NB4 (cell line): ENCODE results near the gene MED28.

ENCODE experiments used
- CTCF ChIP-seq: IDR thresholded peaks from one replicate; pipeline ENCODE4 v1.5.1; 2012; ENCODE audit warnings: low read depth, low read length
- MYC ChIP-seq: IDR thresholded peaks from 2 replicates; pipeline ENCODE4 v1.6.1; 2011; ENCODE audit warnings: low read depth, low read length
- POLR2A ChIP-seq: IDR thresholded peaks from 2 replicates; pipeline ENCODE4 v1.6.1; 2011; ENCODE audit warnings: mild to moderate bottlenecking; ENCODE audit not compliant: insufficient read length; ENCODE audit errors: extremely low read depth
- TF ChIP-seq, protein P1 (sequence below): IDR thresholded peaks from 2 replicates; pipeline ENCODE4 v1.6.1; 2011; ENCODE audit warnings: low read depth, low read length

DNA sequence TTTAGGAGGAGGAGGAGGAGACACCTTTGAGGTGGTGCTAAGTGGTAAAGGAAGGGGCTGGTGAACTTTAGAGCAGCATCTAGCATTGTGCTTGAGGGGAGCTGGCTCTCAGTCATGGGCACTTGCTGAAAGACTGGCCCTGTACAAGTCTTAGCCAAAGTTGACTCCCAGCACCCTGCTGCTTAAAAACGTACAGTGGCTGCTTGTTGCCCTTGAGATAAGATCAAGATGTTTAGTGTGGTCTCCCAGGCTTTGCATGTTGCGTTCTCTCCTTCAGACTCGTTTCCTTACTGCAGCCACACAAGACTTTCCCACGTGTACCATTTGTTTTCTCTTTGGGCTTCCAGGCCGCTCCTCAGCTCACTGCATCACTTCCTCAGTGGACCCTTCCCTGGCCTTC, 1.8 kb downstream of the MED28 start:
- TF ChIP-seq CTCF, result no peak
- no peak for TF ChIP-seq POLR2A
- TF ChIP-seq, protein P1, sequence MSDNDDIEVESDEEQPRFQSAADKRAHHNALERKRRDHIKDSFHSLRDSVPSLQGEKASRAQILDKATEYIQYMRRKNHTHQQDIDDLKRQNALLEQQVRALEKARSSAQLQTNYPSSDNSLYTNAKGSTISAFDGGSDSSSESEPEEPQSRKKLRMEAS, result no peak
- TF ChIP-seq MYC, result no peak
